Naive thymus-derived CD8-positive, alpha-beta T cell (primary cell): ENCODE results near the gene TOR4A. TPM values are rescaled to one million over a fixed set of nuclear protein-coding genes. Genes with fewer than 3 reads are reported as not detected.

Experiments used
- ATAC-seq, 2 donors: fragments of 150-1000 bp; cut with Tn5 transposase in 1 of 2; sonication (Bioruptor Pico), chemical (Tn5 transposase) in 1 of 2; 1 replicate in 1 of 2; 2 replicates in 1 of 2; pipeline ENCODE4 v1.10.0; 2021; ENCODE audit warnings: mild to moderate bottlenecking in 2 of 2, moderate library complexity in 2 of 2
- POLR2A ChIA-PET: fragments of 350-600 bp; sonication (Branson Sonifier 250); formaldehyde crosslinking; loops from one replicate; lab custom pipeline; 2021; ENCODE audit warnings: antibody characterized with exemption; lab: Charles Lee
- DNase-seq, 10 donors: peaks; one replicate each; pipeline versions ENCODE4 v3.0.0 to v3.0.0-alpha.2; 2020 to 2022
- H3K27ac Mint-ChIP-seq, 10 donors: one replicate each; pipeline ENCODE4 v1.8.0; 2020 to 2022; ENCODE audit warnings: mild to moderate bottlenecking in 10 of 10, mixed read lengths in 10 of 10, moderate library complexity in 4 of 10, inconsistent platforms in 1 of 10
- H3K27me3 Mint-ChIP-seq, 5 donors: one replicate each; pipeline ENCODE4 v1.8.0; 2021 to 2022; ENCODE audit warnings: mixed read lengths in 5 of 5
- H3K36me3 Mint-ChIP-seq, 3 donors: one replicate each; pipeline ENCODE4 v1.8.0; 2020 to 2022; ENCODE audit warnings: mixed read lengths in 3 of 3, mild to moderate bottlenecking in 2 of 3, inconsistent platforms in 1 of 3
- H3K4me1 Mint-ChIP-seq, 4 donors: one replicate each; pipeline ENCODE4 v1.8.0; 2021 to 2022; ENCODE audit warnings: mixed read lengths in 4 of 4
- H3K4me3 Mint-ChIP-seq, 10 donors: one replicate each; pipeline ENCODE4 v1.8.0; 2020 to 2022; ENCODE audit warnings: mild to moderate bottlenecking in 10 of 10, mixed read lengths in 10 of 10, moderate library complexity in 6 of 10, inconsistent platforms in 1 of 10
- H3K9me3 Mint-ChIP-seq, 9 donors: one replicate each; pipeline ENCODE4 v1.8.0; 2020 to 2022; ENCODE audit warnings: mixed read lengths in 9 of 9, mild to moderate bottlenecking in 3 of 9, inconsistent platforms in 1 of 9, moderate library complexity in 1 of 9
- polyA plus RNA-seq, 3 donors: library from polyadenylated mRNA; unstranded; fragments of 300-500 nt; fragmentation: Illumina TruSeq; gene quantifications; one replicate each; pipeline ENCODE4 v1.2.3, GENCODE V29; 2021
- total RNA-seq, 8 experiments: library from RNA in 2 of 8; stranded (reverse) in 2 of 8; gene quantifications; one replicate each; pipeline ENCODE4 v1.2.3 and lab custom pipeline; 2021 to 2026

TOR4A gene
- total and polyA plus RNA-seq, 5 experiments from 2014 or later, result 0.12 to 1.4 (median 0.53) TPM; not detected in 1

- ATAC-seq (peak; percentile 36 to 51), DNase-seq (no peak)
- Mint-ChIP-seq H3K4me1 (peaks cover 5 to 27% (median 20%) of the 10 kb centered on the region in 4 donors), H3K36me3 (no peaks in the 10 kb centered on the region), H3K27me3 (peaks cover 0 to 20% (median 6%) of the 10 kb centered on the region in 5 donors), H3K27ac (no peak overlapping the region), H3K4me3 (peak overlapping the region in 4 of 10 donors; percentile 27 to 70 (median 39)), H3K9me3 (no peaks in the 10 kb centered on the region)
- POLR2A ChIA-PET, result interaction anchor here (0.7 to 2.0 kb wide), 9 partner anchors 9 to 216 kb away, joined by 3 to 9 read pairs (median 3); partner anchors contain the start of genes EXD3, MAN1B1, NELFB and NOXA1
These were observed 25.1 kb downstream of the TOR4A start for GRCh38 chr9:137302449-137303150.

- H3K36me3 Mint-ChIP-seq, result no peaks in the 10 kb centered on the region
- peaks cover 5 to 27% (median 20%) of the 10 kb centered on the region in 4 donors for H3K4me1 Mint-ChIP-seq
- H3K27me3 Mint-ChIP-seq, result peaks cover 0 to 17% (median 6%) of the 10 kb centered on the region in 5 donors
- DNase-seq, result peak in 1 of 10 donors; percentile 61
- H3K4me3 Mint-ChIP-seq, result peak overlapping the region; percentile 18 to 45 (median 39)
- peak overlapping the region in 2 of 10 donors; percentile 1 to 43 for H3K27ac Mint-ChIP-seq
- POLR2A ChIA-PET, result interaction anchor here (0.6 to 1.1 kb wide), 4 partner anchors 10 to 297 kb away, joined by 3 to 4 read pairs (median 4); no protein-coding TSS in a partner anchor
- no peaks in the 10 kb centered on the region for H3K9me3 Mint-ChIP-seq
- no peak for ATAC-seq
These were observed 25.8 kb downstream of the TOR4A start for GRCh38 chr9:137303151-137303892.

- DNase-seq, result peak in 1 of 10 donors; percentile 61
- ATAC-seq, result no peak
- peaks cover 5 to 27% (median 20%) of the 10 kb centered on the region in 4 donors for H3K4me1 Mint-ChIP-seq
- POLR2A ChIA-PET, result interaction anchor here (0.6 to 1.1 kb wide), 4 partner anchors 16 to 296 kb away, joined by 3 to 4 read pairs (median 4); no protein-coding TSS in a partner anchor
- H3K27me3 Mint-ChIP-seq, result peaks cover 0 to 12% (median 3%) of the 10 kb centered on the region in 5 donors
- H3K9me3 Mint-ChIP-seq, result no peaks in the 10 kb centered on the region
- H3K27ac Mint-ChIP-seq, result peak overlapping the region in 1 of 10 donors; percentile 27
- no peaks in the 10 kb centered on the region for H3K36me3 Mint-ChIP-seq
- H3K4me3 Mint-ChIP-seq, result peak overlapping the region in 7 of 10 donors; percentile 14 to 45 (median 39)
These were observed 26.4 kb downstream of the TOR4A start for GRCh38 chr9:137303893-137304382.

- Mint-ChIP-seq H3K27ac (no peak overlapping the region), H3K4me1 (peaks cover 5 to 27% (median 20%) of the 10 kb centered on the region in 4 donors), H3K36me3 (no peaks in the 10 kb centered on the region), H3K9me3 (no peaks in the 10 kb centered on the region), H3K27me3 (peaks cover 0 to 7% (median 0%) of the 10 kb centered on the region in 5 donors), H3K4me3 (peak overlapping the region in 1 of 10 donors; percentile 47)
- POLR2A ChIA-PET, result interaction anchor here (0.6 to 1.1 kb wide), 3 partner anchors 18 to 248 kb away, joined by 3 read pairs; partner anchors contain the start of gene MRPL41
- DNase-seq (peak in 1 of 10 donors; percentile 53), ATAC-seq (no peak)
These were observed 27.0 kb downstream of the TOR4A start for GRCh38 chr9:137304383-137305059.

GRCh38 chr9:137305060-137305797, 27.7 kb downstream of the TOR4A start:
- peak overlapping the region in 1 of 10 donors; percentile 33 for H3K27ac Mint-ChIP-seq
- peaks cover 5 to 24% (median 17%) of the 10 kb centered on the region in 4 donors for H3K4me1 Mint-ChIP-seq
- peak in 8 of 10 donors; percentile 25 to 81 (median 44) for DNase-seq
- POLR2A ChIA-PET, result interaction anchor here (1.0 kb wide), 1 partner anchor 247 kb away, joined by 3 read pairs; the partner anchor contains the start of gene MRPL41
- ATAC-seq, result peak; percentile 33 to 44
- peak overlapping the region in 9 of 10 donors; percentile 2 to 67 (median 34) for H3K4me3 Mint-ChIP-seq
- H3K36me3 Mint-ChIP-seq, result no peaks in the 10 kb centered on the region
- H3K27me3 Mint-ChIP-seq, result peaks cover 0 to 3% (median 0%) of the 10 kb centered on the region in 5 donors
- no peaks in the 10 kb centered on the region for H3K9me3 Mint-ChIP-seq

- Mint-ChIP-seq H3K27ac (no peak overlapping the region), H3K27me3 (peaks cover 0 to 1% (median 0%) of the 10 kb centered on the region in 5 donors), H3K4me1 (peaks cover 3 to 21% (median 15%) of the 10 kb centered on the region in 4 donors), H3K36me3 (no peaks in the 10 kb centered on the region), H3K4me3 (peak overlapping the region in 5 of 10 donors; percentile 22 to 67 (median 47)), H3K9me3 (no peaks in the 10 kb centered on the region)
- POLR2A ChIA-PET, result interaction anchor here (1.0 kb wide), 1 partner anchor 118 kb away, joined by 3 read pairs; no protein-coding TSS in a partner anchor
- ATAC-seq (no peak), DNase-seq (no peak)
These were observed 28.2 kb downstream of the TOR4A start for GRCh38 chr9:137305798-137306065.

- ATAC-seq (no peak), DNase-seq (no peak)
- H3K36me3 Mint-ChIP-seq, result no peaks in the 10 kb centered on the region
- H3K4me1 Mint-ChIP-seq, result peaks cover 2 to 19% (median 13%) of the 10 kb centered on the region in 4 donors
- peak overlapping the region in 3 of 10 donors; percentile 36 to 47 (median 42) for H3K4me3 Mint-ChIP-seq
- POLR2A ChIA-PET, result interaction anchor here (0.6 to 1.0 kb wide), 2 partner anchors 19 to 118 kb away, joined by 3 to 4 read pairs; no protein-coding TSS in a partner anchor
- no peaks in the 10 kb centered on the region for H3K27me3 Mint-ChIP-seq
- no peaks in the 10 kb centered on the region for H3K9me3 Mint-ChIP-seq
- H3K27ac Mint-ChIP-seq, result peak overlapping the region in 1 of 10 donors; percentile 36
These were observed 28.7 kb downstream of the TOR4A start for GRCh38 chr9:137306066-137306849.

GRCh38 chr9:137306850-137307254, 29.3 kb downstream of the TOR4A start:
- peak overlapping the region in 3 of 10 donors; percentile 36 to 47 (median 42) for H3K4me3 Mint-ChIP-seq
- H3K9me3 Mint-ChIP-seq, result no peaks in the 10 kb centered on the region
- no peaks in the 10 kb centered on the region for H3K36me3 Mint-ChIP-seq
- peaks cover 2 to 19% (median 13%) of the 10 kb centered on the region in 4 donors for H3K4me1 Mint-ChIP-seq
- peak overlapping the region in 2 of 10 donors; percentile 36 to 85 for H3K27ac Mint-ChIP-seq
- no peaks in the 10 kb centered on the region for H3K27me3 Mint-ChIP-seq
- POLR2A ChIA-PET, result interaction anchor here (0.6 to 1.0 kb wide), 3 partner anchors 9 to 117 kb away, joined by 3 to 5 read pairs (median 4); no protein-coding TSS in a partner anchor
- DNase-seq (no peak), ATAC-seq (no peak)

- H3K4me1 Mint-ChIP-seq, result peaks cover 2 to 19% (median 13%) of the 10 kb centered on the region in 4 donors
- no peaks in the 10 kb centered on the region for H3K9me3 Mint-ChIP-seq
- no peak for DNase-seq
- peak overlapping the region in 1 of 10 donors; percentile 71 for H3K4me3 Mint-ChIP-seq
- no peaks in the 10 kb centered on the region for H3K27me3 Mint-ChIP-seq
- ATAC-seq, result no peak
- no peaks in the 10 kb centered on the region for H3K36me3 Mint-ChIP-seq
- POLR2A ChIA-PET, result interaction anchor here (1.0 to 4.0 kb wide), 2 partner anchors 9 to 13 kb away, joined by 5 to 19 read pairs; no protein-coding TSS in a partner anchor
- peak overlapping the region in 1 of 10 donors; percentile 85 for H3K27ac Mint-ChIP-seq
These were observed 29.9 kb downstream of the TOR4A start for GRCh38 chr9:137307255-137308056.
